HG02970 (cell line): ENCODE results near the gene SCAI.
A peak's percentile ranks its signal among the peaks of the same experiment; 100 is the strongest.
"Not testable (repeated sequence)": the region's sequence is repeated elsewhere in the genome, so short reads cannot be mapped to it uniquely, and the experiment has no call there.

ENCODE experiments used
- ATAC-seq: cut with Tn5 transposase; IDR thresholded peaks from one replicate; pipeline ENCODE4 v1.9.1; 2021; ENCODE audit warnings: mild to moderate bottlenecking, moderate library complexity, moderate number of reproducible peaks; ENCODE audit not compliant: unreplicated experiment, low FRiP score

Gene SCAI

GRCh38 chr9:125150349-125151245 is 7.3 kb upstream of the SCAI start:
- ATAC-seq: no peak

GRCh38 chr9:125147401-125147951 is 4.1 kb upstream of the SCAI start:
- ATAC-seq: no peak

GRCh38 chr9:125146247-125146646 is 2.9 kb upstream of the SCAI start:
- ATAC-seq: no peak

- no peak for ATAC-seq
Measured at GRCh38 chr9:125145425-125145824, 2.1 kb upstream of the SCAI start.

- peak; percentile 10 for ATAC-seq
Measured at GRCh38 chr9:125142560-125143376, 560 bp downstream of the SCAI start.

- no peak for ATAC-seq
Measured at GRCh38 chr9:125141751-125142150, 1.6 kb downstream of the SCAI start.

GRCh38 chr9:125141251-125141650 is 2.1 kb downstream of the SCAI start:
- no peak for ATAC-seq

- ATAC-seq: no peak
Measured at GRCh38 chr9:125140576-125140975, 2.8 kb downstream of the SCAI start.

GRCh38 chr9:125137200-125137599 is 6.1 kb downstream of the SCAI start:
- no peak for ATAC-seq

GRCh38 chr9:125134976-125135375 is 8.4 kb downstream of the SCAI start:
- ATAC-seq: no peak

- no peak for ATAC-seq
Measured at GRCh38 chr9:125133403-125134329, 9.7 kb downstream of the SCAI start.

- ATAC-seq: no peak
Measured at GRCh38 chr9:125131778-125132177, 11.6 kb downstream of the SCAI start.

GRCh38 chr9:125126019-125126746 is 17.1 kb downstream of the SCAI start:
- ATAC-seq: no peak

- no peak for ATAC-seq
Measured at GRCh38 chr9:125125523-125125922, 17.8 kb downstream of the SCAI start.

GRCh38 chr9:125121146-125121545 is 22.2 kb downstream of the SCAI start:
- ATAC-seq: no peak

- no peak for ATAC-seq
Measured at GRCh38 chr9:125119643-125120286, 23.6 kb downstream of the SCAI start.

- not testable (repeated sequence) for ATAC-seq
Measured at GRCh38 chr9:125118696-125119095, 24.6 kb downstream of the SCAI start.

GRCh38 chr9:125114503-125114902 is 28.8 kb downstream of the SCAI start:
- not testable (repeated sequence) for ATAC-seq

GRCh38 chr9:125110464-125110863 is 32.9 kb downstream of the SCAI start:
- no peak for ATAC-seq
